Measurements from ENCODE around the gene MAP3K10. TPM values are rescaled to one million over a fixed set of nuclear protein-coding genes. Genes with fewer than 3 reads are reported as not detected.
A peak's percentile ranks its signal among the peaks of the same experiment; 100 is the strongest.

Gene MAP3K10
- total and polyA plus RNA-seq, 7 donors = 10.7 to 35.1 (median 19.1) TPM

DNA sequence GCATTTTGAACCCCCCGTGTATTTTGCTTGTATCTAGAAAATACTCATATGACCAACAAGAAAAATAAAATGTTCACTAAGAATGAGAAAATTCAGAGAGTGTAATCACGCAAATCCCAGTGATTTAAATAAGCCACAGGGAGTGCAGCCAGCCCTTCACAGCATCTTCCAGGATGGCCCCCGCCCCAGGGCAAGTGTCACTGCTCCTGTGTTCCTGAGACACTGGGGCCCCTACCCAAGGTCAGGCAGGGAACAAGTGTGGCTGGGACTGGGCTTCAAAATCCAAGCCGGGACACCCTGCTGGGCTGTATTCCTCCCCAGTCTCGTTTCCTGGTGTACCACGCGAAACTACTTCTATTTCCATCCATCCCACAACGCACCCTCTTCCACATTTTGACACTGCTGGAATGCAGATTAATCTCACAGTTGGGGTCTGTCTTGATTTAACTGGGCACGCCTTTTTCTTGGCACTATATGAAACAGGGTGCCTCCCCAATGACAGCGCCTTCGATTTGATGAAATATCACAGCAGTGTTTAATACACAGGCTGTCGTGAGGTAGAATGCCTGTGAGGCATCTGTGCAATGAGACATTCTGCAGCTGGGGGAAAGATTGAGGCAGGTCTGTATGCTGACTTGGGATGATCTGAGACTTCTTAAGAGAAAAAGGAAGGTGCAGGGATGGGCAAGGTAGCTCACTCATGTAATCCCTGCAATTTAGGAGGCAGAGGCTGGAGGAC lies 53.5 kb downstream of the MAP3K10 start:
- ATAC-seq (no peak), DNase-seq (no peak)
- TF ChIP-seq, protein P1, sequence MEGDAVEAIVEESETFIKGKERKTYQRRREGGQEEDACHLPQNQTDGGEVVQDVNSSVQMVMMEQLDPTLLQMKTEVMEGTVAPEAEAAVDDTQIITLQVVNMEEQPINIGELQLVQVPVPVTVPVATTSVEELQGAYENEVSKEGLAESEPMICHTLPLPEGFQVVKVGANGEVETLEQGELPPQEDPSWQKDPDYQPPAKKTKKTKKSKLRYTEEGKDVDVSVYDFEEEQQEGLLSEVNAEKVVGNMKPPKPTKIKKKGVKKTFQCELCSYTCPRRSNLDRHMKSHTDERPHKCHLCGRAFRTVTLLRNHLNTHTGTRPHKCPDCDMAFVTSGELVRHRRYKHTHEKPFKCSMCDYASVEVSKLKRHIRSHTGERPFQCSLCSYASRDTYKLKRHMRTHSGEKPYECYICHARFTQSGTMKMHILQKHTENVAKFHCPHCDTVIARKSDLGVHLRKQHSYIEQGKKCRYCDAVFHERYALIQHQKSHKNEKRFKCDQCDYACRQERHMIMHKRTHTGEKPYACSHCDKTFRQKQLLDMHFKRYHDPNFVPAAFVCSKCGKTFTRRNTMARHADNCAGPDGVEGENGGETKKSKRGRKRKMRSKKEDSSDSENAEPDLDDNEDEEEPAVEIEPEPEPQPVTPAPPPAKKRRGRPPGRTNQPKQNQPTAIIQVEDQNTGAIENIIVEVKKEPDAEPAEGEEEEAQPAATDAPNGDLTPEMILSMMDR (IDR thresholded peaks at IDR 0.05) = no peak
- Histone ChIP-seq H3K4me1 (peaks cover 34% of the 10 kb centered on the region), H3K4me3 (no peak overlapping the region), H3K27me3 (ENCODE audit: insufficient read depth in 3 of 3, low read length in 2 of 3) (no peaks in the 10 kb centered on the region), H3K27ac (no peak overlapping the region), H3K36me3 (ENCODE audit: insufficient read depth in 1 of 2, low read depth in 1 of 2) (peaks cover 0 to 28% of the 10 kb centered on the region in 2 donors), H3K9me3 (no peaks in the 10 kb centered on the region)
- 75 to 83% (median 77%) methylated on average over 12 of the region's 12 CpGs for WGBS, 3 donors
- intact Hi-C loops (cut with DNase I) = no loop called here

DNA sequence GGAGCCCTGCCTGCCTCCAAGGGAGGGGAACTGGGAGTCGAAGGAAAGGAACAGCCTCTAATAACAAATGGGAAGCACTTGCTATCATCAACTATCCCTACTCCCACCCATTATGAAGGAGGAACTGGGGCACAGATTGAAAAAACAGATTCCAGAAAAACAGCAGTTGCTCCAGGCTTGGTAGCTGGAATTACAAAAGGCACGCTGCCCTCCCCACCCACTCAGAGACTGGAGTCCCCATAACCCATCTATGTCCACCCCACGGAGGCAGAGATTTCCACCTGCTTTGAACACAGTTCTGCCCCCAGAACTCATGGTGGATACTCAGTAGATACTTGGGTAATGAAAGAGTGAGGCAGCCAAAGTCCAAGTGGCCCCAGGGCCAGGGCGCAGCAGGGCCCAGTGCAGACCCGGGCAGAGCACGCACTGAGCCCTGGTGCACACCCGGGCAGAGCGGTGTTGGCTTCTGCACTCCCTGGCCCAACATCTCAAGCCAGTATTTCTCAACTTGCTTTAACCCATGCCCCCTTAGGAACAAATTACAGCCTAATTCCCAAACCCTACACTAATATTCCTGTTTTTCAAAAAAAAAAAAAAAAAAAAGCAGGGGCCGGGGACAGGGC lies 54.4 kb downstream of the MAP3K10 start:
- no peak for DNase-seq
- TF ChIP-seq, protein P1 (IDR thresholded peaks at IDR 0.05) = no peak
- no peaks in the 10 kb centered on the region for H3K27me3 ChIP-seq (ENCODE audit: insufficient read depth in 3 of 3, low read length in 2 of 3)
- peaks cover 34% of the 10 kb centered on the region for H3K4me1 ChIP-seq
- 57 to 79% (median 70%) methylated on average over 9 of the region's 9 CpGs for WGBS, 3 donors
- no peaks in the 10 kb centered on the region for H3K9me3 ChIP-seq
- no peak overlapping the region for H3K4me3 ChIP-seq
- peak in 2 of 4 donors; percentile 32 to 48 for ATAC-seq
- peaks cover 0 to 26% of the 10 kb centered on the region in 2 donors for H3K36me3 ChIP-seq (ENCODE audit: insufficient read depth in 1 of 2, low read depth in 1 of 2)
- H3K27ac ChIP-seq = no peak overlapping the region
- intact Hi-C loops (cut with DNase I) = no loop called here

DNA sequence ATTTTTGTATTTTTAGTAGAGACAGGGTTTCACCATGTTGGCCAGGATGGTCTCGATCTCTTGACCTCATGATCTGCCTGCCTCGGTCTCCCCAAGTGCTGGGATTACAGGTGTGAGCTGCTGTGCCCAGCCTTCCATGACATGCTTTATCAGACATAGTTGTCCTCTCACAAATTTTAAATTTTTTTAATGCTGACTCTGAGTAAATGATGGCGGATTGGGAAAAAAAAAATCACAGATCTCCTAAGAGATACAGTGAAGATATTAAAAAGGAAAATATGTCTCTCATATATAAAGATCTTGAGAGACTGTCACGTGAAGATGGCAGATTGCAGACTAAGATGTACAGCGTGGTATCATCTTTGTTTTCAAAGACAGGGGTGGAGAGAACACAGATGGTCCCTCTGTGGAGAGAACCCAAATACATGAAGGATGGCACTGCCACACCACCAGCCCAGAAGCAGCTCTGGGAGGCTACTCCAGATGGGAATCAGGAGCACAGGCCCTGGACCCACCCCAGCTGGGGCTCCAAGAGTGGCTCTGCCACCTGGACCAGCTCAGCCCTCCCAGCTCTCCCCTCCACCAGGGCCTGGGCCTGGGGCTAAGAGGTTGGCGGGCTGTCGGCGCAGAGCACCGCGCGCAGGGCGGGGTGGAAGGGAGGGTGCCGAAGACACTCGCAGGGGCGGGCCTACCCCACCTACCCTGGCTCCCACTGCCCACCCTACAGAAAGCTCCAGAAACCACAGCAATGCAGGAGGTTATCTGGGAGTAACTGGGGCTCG lies 55.3 kb downstream of the MAP3K10 start:
- Histone ChIP-seq H3K27me3 (ENCODE audit: insufficient read depth in 3 of 3, low read length in 2 of 3) (no peaks in the 10 kb centered on the region), H3K27ac (no peak overlapping the region), H3K9me3 (no peaks in the 10 kb centered on the region), H3K4me1 (peaks cover 34% of the 10 kb centered on the region), H3K36me3 (ENCODE audit: insufficient read depth in 1 of 2, low read depth in 1 of 2) (peaks cover 0 to 21% of the 10 kb centered on the region in 2 donors), H3K4me3 (no peak overlapping the region)
- 91 to 95% (median 92%) methylated on average over 13 to 16 of the region's 16 CpGs for WGBS, 3 donors
- DNase-seq (no peak), ATAC-seq (peak in 1 of 4 donors; percentile 5)
- intact Hi-C loops (cut with DNase I) = no loop called here
- TF ChIP-seq, protein P1 (IDR thresholded peaks at IDR 0.05) = no peak

DNA sequence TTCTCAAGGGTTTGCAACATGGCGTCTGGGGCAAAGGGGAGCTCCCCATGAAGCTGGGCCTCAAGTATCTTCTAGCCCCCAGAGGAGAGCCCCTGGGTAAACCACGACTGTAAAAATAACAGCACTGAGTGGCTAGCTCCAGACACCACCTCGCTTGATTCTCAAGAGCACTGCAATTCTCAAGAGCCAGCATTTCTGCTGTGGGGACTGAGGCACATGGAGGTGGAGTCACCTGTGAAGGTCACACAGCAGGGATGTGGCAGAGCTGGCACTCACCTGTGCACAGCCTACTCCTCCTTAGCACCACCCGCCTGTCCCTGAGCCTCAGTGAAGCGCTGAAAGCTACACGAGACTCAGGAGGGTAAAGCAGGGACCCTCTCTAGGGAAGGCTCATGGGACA lies 56.0 kb downstream of the MAP3K10 start:
- Histone ChIP-seq H3K36me3 (ENCODE audit: insufficient read depth in 1 of 2, low read depth in 1 of 2) (peaks cover 0 to 20% of the 10 kb centered on the region in 2 donors), H3K27me3 (ENCODE audit: insufficient read depth in 3 of 3, low read length in 2 of 3) (no peaks in the 10 kb centered on the region), H3K4me3 (no peak overlapping the region), H3K9me3 (no peaks in the 10 kb centered on the region), H3K27ac (no peak overlapping the region), H3K4me1 (peaks cover 38% of the 10 kb centered on the region)
- ATAC-seq (no peak), DNase-seq (no peak)
- intact Hi-C loops (cut with DNase I) = no loop called here
- 86 to 88% (median 87%) methylated on average over 6 of the region's 6 CpGs for WGBS, 3 donors
- TF ChIP-seq, protein P1 (IDR thresholded peaks at IDR 0.05) = no peak

All from psoas muscle (tissue), 8 donors.